Osteocyte (in vitro differentiated cells): ENCODE data around the gene ISOC2. TPM values are rescaled to one million over a fixed set of nuclear protein-coding genes. Genes with fewer than 3 reads are reported as not detected.

Experiments
- DNase-seq: peaks from one replicate; pipeline ENCODE4 v3.0.0; 2021; ENCODE audit warnings: mixed read lengths; ENCODE audit not compliant: unreplicated experiment; ENCODE audit errors: extremely low spot score
- H3K27ac Mint-ChIP-seq: one replicate; pipeline ENCODE4 v1.8.0; 2021; ENCODE audit warnings: mild to moderate bottlenecking, mixed read lengths; ENCODE audit not compliant: unreplicated experiment
- H3K27me3 Mint-ChIP-seq: one replicate; pipeline ENCODE4 v1.8.0; 2021; ENCODE audit warnings: mixed read lengths; ENCODE audit not compliant: unreplicated experiment
- H3K36me3 Mint-ChIP-seq: one replicate; pipeline ENCODE4 v1.8.0; 2021; ENCODE audit warnings: mixed read lengths; ENCODE audit not compliant: unreplicated experiment
- H3K4me1 Mint-ChIP-seq: one replicate; pipeline ENCODE4 v1.8.0; 2021; ENCODE audit warnings: mixed read lengths; ENCODE audit not compliant: unreplicated experiment
- H3K4me3 Mint-ChIP-seq: one replicate; pipeline ENCODE4 v1.8.0; 2021; ENCODE audit warnings: mild to moderate bottlenecking, moderate library complexity, mixed read lengths; ENCODE audit not compliant: unreplicated experiment
- H3K9me3 Mint-ChIP-seq: one replicate; pipeline ENCODE4 v1.8.0; 2021; ENCODE audit warnings: mixed read lengths; ENCODE audit not compliant: unreplicated experiment
- total RNA-seq: library from RNA; stranded (reverse); gene quantifications from 2 replicates; pipeline ENCODE4 v1.2.1, GENCODE V29; 2021
- TF ChIP-seq, protein P1 (sequence below): fragments of 200-600 bp; sonication (generic); IDR thresholded peaks from 2 replicates; pipeline ENCODE4 v1.5.0; 2021; ENCODE audit warnings: antibody characterized with exemption, mild to moderate bottlenecking, moderate library complexity

Gene ISOC2
- total RNA-seq, 1 donor from 2014 or later = 39.8 TPM

DNA sequence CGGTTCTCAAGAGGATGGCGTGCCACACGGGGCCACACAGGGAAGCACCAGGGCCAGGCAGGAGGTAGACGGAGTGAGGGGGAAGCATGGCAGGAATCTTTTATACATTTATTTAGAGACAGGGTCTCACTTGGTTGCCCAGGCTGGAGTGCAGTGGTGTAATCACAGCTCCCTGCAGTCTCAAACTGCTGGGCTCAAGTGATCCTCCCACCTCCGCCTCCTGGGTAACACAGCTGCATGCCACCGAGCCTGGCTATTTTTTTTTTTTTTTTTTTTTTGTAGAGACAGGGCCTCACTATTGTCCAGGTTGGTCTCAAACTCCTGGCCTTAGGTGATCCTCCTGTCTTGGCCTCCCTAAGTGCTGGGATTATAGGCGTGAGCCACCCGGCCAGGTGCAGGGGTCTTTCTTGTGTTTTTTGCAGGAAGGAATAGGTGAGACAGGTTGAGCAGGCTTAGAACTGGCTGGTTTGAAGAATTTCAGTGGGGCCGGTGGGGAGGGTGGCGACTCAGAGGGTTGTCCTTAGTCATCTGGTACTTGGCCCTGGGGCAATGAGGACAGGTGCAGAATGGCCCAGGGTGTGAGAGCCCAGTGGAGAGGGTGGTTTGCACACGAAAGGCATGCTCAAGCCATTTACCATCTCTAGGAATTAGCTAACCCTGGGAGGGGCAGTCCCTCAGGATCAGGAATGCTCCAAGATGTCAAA is 34.4 kb upstream of the ISOC2 start:
- DNase-seq = no peak
- peaks cover 20% of the 10 kb centered on the region for H3K4me1 Mint-ChIP-seq
- H3K27ac Mint-ChIP-seq = no peak overlapping the region
- no peak overlapping the region for H3K4me3 Mint-ChIP-seq
- H3K27me3 Mint-ChIP-seq = no peaks in the 10 kb centered on the region
- TF ChIP-seq, protein P1, sequence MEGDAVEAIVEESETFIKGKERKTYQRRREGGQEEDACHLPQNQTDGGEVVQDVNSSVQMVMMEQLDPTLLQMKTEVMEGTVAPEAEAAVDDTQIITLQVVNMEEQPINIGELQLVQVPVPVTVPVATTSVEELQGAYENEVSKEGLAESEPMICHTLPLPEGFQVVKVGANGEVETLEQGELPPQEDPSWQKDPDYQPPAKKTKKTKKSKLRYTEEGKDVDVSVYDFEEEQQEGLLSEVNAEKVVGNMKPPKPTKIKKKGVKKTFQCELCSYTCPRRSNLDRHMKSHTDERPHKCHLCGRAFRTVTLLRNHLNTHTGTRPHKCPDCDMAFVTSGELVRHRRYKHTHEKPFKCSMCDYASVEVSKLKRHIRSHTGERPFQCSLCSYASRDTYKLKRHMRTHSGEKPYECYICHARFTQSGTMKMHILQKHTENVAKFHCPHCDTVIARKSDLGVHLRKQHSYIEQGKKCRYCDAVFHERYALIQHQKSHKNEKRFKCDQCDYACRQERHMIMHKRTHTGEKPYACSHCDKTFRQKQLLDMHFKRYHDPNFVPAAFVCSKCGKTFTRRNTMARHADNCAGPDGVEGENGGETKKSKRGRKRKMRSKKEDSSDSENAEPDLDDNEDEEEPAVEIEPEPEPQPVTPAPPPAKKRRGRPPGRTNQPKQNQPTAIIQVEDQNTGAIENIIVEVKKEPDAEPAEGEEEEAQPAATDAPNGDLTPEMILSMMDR = no peak
- H3K36me3 Mint-ChIP-seq = no peaks in the 10 kb centered on the region
- H3K9me3 Mint-ChIP-seq = no peaks in the 10 kb centered on the region

DNA sequence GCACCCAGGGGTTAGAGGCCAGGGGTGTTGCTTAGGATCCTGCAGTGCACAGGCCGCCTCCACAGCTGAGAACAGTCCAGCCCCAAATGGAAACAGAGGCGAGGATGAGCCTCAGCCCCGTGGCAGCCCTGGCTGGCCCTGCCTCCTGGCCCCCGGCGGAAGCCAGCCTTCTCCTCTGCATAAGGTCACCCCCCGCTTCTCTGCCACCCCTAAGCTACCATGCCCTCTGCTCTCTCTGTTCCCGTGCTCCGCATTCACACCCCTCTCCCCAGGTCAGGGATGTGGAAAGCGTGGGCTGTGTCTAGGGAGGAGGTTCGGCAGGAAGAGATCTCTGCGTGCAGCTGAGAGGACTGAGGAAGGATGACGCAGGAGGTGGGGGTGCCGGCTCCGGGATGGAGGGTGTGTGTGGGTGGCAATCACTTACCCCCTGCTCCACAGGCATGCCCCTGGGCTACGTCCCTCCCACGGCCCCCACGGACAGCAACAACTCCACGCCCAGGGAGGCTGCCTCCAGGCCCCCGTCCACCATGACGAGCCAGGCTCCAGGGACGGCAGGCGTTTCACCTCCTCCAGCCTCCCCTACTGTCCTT is 32.8 kb upstream of the ISOC2 start:
- H3K27ac Mint-ChIP-seq = peak overlapping the region; percentile 54
- no peak for DNase-seq
- no peak overlapping the region for H3K4me3 Mint-ChIP-seq
- H3K4me1 Mint-ChIP-seq = peaks cover 20% of the 10 kb centered on the region
- H3K9me3 Mint-ChIP-seq = no peaks in the 10 kb centered on the region
- TF ChIP-seq, protein P1 = no peak
- H3K36me3 Mint-ChIP-seq = no peaks in the 10 kb centered on the region
- H3K27me3 Mint-ChIP-seq = no peaks in the 10 kb centered on the region

DNA sequence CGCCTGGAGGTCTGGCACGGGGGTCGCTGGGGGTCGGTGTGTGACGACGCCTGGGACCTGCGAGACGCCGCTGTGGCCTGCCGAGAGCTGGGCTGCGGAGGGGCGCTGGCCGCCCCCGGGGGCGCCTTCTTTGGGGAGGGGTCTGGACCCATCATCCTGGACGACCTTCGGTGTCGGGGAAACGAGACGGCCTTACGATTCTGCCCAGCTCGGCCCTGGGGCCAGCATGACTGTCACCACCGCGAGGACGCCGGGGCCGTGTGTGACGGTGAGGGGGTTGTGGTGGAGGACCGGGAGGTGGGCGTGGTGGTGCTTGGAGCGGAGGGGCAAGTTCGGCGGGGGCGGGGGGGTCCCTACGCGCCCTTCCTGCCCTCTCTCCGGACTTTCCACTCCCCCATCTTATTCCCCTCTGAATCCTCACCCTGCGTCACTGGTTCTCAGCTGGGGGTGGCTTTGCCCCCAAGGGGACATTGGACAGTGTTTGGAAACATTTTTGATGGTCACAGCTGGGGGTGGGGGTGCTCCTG is 32.3 kb upstream of the ISOC2 start:
- Mint-ChIP-seq H3K4me3 (no peak overlapping the region), H3K27ac (no peak overlapping the region), H3K9me3 (no peaks in the 10 kb centered on the region), H3K27me3 (no peaks in the 10 kb centered on the region), H3K36me3 (no peaks in the 10 kb centered on the region), H3K4me1 (peaks cover 22% of the 10 kb centered on the region)
- TF ChIP-seq, protein P1 = no peak
- no peak for DNase-seq

DNA sequence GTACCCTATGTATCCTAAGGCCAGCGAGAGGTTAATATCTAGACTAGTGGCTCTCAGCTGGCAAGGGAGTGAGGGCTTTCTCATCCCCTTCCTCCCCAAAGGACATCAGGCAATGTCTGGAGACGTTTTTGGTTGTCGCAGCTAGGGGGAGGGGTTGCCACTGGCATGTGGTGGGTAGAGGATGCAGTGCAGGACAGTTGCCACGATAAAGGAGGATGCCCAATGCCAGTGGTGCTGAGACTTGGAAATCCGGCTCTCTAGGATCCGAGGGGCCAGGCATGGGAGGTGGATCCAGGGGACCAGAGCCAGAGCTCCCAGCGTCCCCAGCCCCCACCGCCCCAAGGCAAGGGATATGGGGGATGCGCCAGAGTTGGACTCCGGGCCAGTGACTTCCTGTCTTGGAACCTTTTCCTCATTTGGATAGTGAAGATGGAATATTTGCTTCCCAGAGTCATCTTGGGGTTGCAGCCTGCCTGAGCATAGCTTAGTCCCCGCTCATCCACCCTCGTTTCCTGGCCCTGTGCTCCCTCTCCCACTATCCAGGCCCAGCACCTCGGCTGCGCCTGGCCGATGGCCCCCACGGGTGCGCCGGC is 31.7 kb upstream of the ISOC2 start:
- DNase-seq = no peak

More for the DNA sequence above, 31.7 kb upstream of the ISOC2 start:
- H3K4me1 Mint-ChIP-seq = peaks cover 26% of the 10 kb centered on the region
- TF ChIP-seq, protein P1 = no peak
- no peak overlapping the region for H3K4me3 Mint-ChIP-seq
- H3K27ac Mint-ChIP-seq = no peak overlapping the region
- H3K9me3 Mint-ChIP-seq = no peaks in the 10 kb centered on the region
- H3K27me3 Mint-ChIP-seq = no peaks in the 10 kb centered on the region
- no peaks in the 10 kb centered on the region for H3K36me3 Mint-ChIP-seq
